SK-N-MC (cell line): ENCODE data around the gene TLR6.

Experiments used
- EZH2 ChIP-seq: fragments of 200-600 bp; sonication (generic); IDR thresholded peaks from one replicate; pipeline ENCODE4 v1.6.1; 2017; ENCODE audit warnings: antibody characterized with exemption
- FOXP2 ChIP-seq: optimal IDR thresholded peaks from 2 replicates; pipeline ENCODE3; 2011; ENCODE audit warnings: mild to moderate bottlenecking, moderate library complexity; ENCODE audit not compliant: insufficient read depth; ENCODE audit errors: extremely low read length, control extremely low read depth
- POLR2AphosphoS5 ChIP-seq: IDR thresholded peaks from 2 replicates; pipeline ENCODE4 v1.6.1; 2012; ENCODE audit warnings: mild to moderate bottlenecking, low read depth, low read length, borderline replicate concordance

DNA sequence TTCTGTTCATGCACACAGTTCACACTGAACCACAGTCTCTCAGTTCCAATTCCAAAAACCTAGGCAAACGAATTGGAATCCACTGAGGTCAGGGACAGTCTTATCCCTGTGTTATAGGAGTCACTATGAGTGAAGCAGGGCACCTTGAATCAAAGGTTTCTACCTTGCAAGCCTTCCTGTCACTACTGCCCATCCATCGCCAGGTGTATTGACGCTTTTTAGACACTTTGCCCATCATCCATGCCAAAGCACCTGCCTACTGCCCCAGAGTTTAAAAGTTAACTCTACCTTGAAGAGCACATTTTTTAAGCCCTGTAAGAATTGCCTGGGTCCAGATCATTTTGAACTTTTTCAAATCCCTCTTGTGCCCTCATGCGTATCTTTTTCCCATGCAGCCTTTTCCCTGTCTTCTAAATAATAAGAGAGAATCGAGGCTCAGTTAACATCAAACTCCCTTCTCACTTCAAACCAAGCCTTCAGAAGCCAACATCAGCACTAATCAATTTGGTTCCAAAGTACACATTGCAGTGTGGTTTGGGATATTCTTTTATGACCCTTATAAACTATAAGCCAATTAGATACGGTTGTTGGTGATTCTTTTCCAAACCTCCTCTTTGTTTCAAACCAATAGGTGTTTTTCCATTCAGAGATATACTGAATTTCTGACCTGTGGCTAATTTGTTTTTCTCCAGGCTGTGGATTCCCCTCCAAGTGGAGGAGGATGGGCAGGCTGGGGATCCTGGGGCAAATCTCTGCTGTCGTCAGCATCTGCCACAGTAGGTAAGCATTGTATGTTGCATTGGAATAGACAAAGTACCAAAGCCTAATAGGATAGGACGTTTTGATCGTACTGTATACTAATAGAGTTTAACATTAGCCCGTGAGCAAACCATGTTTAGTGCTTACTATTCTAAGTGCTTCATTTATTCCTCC lies 34.7 kb upstream of the TLR6 start:
- no peak for TF ChIP-seq POLR2AphosphoS5
- TF ChIP-seq EZH2 = no peak
- TF ChIP-seq FOXP2 = no peak
